GM18517 (cell line): ENCODE data around the gene ARHGEF17.

Experiments used
- ATAC-seq: cut with Tn5 transposase; IDR thresholded peaks from one replicate; pipeline ENCODE4 v1.9.1; 2021; ENCODE audit warnings: mild to moderate bottlenecking, moderate library complexity; ENCODE audit not compliant: unreplicated experiment

ARHGEF17 gene

DNA sequence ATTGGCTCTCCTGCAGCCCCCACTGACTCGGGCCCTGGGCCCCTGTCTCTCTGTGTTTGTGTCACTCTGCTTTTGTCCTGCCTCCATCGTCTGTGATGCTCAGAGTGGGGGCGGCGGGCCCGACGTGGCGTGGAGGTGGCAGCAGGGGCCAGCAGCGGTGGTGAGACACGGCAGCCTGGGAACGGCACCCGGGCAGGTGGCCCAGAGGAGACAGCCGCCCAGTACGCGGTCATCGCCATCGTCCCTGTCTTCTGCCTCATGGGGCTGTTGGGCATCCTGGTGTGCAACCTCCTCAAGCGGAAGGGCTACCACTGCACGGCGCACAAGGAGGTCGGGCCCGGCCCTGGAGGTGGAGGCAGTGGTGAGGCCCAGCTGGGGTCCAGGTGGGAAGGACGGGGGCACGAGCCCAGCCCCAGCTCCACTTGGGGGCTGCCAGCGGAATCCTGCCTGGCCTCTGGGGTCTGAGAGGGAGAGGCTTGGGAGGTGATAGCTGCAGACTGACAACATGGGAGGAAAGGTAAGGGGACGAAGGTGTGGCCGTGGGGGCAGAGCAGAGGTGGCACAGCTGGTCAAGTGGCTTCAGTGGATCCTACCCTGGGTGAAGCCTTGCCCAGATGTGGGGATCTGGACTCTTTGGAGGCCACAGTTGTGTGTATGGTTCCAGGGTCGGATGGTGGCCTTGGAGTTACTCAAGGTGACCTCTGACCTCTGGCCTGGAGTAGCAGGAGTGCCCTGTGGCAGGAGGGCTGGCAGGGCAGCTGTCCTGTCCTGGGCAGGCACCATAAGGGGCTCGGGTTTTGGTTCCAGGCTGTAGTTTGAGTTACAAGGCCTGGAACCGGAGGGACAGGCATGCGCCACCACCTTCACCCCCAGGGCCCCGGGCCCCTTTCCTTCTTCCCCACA, 84.3 kb downstream of the ARHGEF17 start:
- ATAC-seq = no peak

DNA sequence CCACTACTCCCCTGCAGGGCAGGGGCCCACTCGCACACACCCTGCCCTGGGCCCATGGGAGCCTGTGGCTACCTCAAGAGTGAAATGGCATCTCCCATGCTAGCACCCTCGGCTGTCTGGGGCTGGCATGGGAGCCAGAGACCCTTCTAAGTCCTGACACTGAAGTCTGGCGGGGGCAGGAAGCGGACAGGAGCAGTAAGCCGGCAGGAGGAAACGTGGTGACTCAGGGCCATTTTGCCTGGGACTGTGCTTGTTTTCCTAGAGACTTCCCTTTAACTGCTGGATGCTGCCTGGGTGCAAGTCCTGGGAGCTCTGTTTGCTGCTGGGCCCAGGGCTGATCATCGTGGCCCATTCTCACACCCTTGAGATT, 84.9 kb downstream of the ARHGEF17 start:
- ATAC-seq = no peak

GRCh38 chr11:73393479-73394415, 85.7 kb downstream of the ARHGEF17 start:
- no peak for ATAC-seq

DNA sequence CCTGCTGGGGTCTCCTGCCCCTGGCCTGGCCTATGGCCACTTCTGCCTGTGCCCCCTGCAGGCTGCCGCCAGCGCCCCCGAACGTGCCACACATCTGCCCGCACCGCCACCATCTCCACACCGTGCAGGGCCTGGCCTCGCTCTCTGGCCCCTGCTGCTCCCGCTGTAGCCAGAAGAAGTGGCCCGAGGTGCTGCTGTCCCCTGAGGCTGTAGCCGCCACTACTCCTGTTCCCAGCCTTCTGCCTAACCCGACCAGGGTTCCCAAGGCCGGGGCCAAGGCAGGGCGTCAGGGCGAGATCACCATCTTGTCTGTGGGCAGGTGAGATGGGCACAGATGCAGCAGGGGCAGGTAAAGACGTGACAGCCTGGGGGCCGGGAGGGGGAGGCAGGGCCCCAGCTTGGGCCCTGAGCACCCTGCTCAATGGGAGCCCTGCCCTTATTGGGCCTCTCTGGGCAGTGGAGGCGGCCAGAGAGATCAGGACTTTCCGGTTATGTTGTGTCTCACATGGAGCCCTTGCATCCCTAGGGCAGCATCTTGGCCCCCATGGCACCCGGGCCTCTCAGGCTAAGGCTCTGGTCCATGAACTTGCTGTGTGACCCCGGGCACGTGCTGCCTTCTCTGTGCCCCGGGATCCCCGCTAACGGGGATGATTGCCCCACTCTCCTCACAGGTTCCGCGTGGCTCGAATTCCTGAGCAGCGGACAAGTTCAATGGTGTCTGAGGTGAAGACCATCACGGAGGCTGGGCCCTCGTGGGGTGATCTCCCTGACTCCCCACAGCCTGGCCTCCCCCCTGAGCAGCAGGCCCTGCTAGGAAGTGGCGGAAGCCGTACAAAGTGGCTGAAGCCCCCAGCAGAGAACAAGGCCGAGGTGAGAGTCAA, 86.6 kb downstream of the ARHGEF17 start:
- ATAC-seq = no peak

- ATAC-seq = no peak
Measured at GRCh38 chr11:73395297-73396208, 87.5 kb downstream of the ARHGEF17 start.

DNA sequence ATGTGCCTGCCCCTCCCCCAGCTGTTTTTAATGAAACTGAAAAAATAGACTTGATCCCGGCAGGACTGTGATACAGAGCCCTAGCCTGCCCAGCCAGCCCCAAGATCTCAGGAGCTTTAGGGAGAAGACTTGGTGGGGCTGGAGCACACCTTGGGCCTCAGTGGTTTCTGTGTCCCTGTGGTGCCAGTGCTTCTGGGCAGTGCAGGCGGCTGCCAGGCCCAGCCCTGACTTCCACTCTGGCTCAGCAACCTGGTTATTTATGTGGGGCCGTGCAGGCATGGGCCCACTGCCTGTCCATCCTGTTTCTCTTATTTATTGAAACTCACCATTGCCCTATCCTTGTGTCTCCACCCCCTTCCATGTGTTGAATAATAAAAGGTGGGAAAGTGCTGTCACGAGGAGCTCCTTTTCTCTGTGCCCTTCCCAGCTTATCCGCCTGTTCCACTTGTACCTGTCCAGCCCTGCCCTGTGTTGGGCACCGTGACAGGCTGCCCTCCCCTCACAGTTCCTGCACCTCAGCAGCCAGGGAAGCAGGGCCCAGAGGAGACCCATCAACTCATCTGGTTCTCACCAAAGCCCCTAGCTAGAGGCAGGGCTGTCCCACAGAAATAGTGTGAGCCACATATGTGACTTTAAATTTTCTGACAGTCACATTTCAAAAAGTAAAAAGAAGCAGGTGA, 88.3 kb downstream of the ARHGEF17 start:
- no peak for ATAC-seq

- no peak for ATAC-seq
Measured at GRCh38 chr11:73396985-73397384, 88.9 kb downstream of the ARHGEF17 start.

- ATAC-seq = no peak
Measured at GRCh38 chr11:73397468-73398131, 89.5 kb downstream of the ARHGEF17 start.

DNA sequence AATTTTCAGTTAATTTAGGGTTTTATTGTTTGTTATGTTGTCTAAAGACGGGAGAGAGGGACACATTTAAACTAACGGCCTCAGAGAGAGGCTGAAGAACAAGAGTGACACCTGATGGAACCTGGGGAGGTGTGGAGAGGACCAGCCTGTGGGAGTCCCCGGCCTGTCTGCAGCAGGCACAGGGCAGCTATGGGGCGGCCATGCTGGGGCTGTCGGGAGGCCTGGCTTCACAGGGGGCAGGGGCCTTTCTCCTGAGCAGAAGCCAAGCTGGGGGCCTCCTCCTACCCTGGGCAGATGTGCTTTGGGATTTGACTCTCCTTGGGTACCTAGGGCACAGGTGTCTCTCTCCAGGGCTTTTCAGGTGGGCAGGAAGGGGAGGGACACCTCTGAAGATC, 90.1 kb downstream of the ARHGEF17 start:
- ATAC-seq = no peak

DNA sequence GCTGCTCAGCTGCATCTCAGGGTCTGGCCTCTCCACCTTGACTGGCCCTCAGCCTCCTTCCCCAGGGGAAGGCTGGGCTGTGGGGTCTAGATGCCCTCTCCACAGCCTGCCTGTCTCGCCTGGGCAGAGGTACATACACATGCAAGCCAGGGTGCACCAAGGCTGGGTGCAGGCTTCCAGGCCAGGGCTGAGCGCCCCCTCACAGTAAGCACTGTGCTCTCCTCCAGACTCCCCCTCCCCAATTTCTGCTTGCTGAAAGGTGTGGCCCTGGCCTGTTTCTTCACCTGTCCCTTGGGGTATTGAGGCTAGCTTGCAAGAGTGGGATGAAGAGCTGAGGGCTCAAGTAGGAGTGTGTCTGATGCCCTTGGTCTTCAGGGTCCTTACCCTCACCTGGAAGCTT, 90.6 kb downstream of the ARHGEF17 start:
- ATAC-seq = no peak

DNA sequence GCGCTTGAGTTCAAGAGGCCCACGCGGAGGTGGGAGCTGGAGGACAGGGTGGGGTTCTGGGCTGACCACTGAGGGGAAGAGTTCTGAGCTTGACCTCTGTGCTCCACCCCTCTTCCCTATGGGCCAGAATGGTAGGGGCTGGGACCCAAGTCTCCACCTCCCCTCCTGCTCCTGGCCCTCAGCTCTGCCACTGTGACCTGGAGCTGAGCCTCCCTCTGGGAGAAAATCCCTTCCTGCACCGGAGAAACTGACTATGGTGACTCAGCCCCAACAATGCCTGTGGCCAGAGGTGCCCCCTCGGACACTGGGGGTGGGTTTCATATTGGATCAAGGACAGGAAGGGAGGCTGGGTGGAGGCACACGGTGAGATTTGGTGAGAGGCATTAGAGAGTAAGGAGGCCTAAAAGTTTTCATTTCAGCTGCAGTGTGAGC, 91.1 kb downstream of the ARHGEF17 start:
- ATAC-seq = no peak

DNA sequence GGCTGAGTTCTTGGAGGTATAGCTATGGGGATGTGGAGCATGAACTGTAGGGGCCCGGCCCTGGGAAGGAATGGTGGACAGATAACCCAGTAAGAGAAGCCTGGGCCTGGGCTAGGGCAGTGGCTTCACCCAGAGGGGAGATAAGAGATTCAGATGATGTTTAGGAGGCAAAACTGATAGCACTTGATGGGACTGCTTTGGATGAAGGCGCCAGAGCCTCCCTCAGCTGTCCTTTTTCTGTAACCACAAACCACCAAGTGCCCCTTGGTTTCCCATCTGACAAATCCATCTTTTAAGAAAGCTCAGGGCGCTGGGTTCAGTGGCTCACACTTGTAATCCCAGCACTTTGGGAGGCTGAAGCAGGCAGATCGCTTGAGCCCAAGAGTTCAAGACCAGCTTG, 91.6 kb downstream of the ARHGEF17 start:
- no peak for ATAC-seq

- ATAC-seq = no peak
Measured at GRCh38 chr11:73400293-73400692, 92.2 kb downstream of the ARHGEF17 start.

- ATAC-seq = no peak
Measured at GRCh38 chr11:73401217-73401923, 93.3 kb downstream of the ARHGEF17 start.

GRCh38 chr11:73401924-73402833, 94.1 kb downstream of the ARHGEF17 start:
- ATAC-seq = no peak

GRCh38 chr11:73402834-73403185, 94.7 kb downstream of the ARHGEF17 start:
- no peak for ATAC-seq

- no peak for ATAC-seq
Measured at GRCh38 chr11:73403541-73403940, 95.5 kb downstream of the ARHGEF17 start.
